ENCODE results near the gene PLOD2.

GRCh38 chr3:146159037-146159436 is 1.9 kb downstream of the PLOD2 start:
- TF ChIP-seq, protein P1, sequence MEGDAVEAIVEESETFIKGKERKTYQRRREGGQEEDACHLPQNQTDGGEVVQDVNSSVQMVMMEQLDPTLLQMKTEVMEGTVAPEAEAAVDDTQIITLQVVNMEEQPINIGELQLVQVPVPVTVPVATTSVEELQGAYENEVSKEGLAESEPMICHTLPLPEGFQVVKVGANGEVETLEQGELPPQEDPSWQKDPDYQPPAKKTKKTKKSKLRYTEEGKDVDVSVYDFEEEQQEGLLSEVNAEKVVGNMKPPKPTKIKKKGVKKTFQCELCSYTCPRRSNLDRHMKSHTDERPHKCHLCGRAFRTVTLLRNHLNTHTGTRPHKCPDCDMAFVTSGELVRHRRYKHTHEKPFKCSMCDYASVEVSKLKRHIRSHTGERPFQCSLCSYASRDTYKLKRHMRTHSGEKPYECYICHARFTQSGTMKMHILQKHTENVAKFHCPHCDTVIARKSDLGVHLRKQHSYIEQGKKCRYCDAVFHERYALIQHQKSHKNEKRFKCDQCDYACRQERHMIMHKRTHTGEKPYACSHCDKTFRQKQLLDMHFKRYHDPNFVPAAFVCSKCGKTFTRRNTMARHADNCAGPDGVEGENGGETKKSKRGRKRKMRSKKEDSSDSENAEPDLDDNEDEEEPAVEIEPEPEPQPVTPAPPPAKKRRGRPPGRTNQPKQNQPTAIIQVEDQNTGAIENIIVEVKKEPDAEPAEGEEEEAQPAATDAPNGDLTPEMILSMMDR (conservative IDR thresholded peaks at IDR 0.05; ENCODE audit: low read length) = no peak
- TF ChIP-seq EZH2phosphoT487 (IDR thresholded peaks at IDR 0.05; ENCODE audit: borderline replicate concordance, low read depth, low read length) = no peak

All from OCI-LY7 (cell line).